A673 (cell line): ENCODE data around the gene RFTN1. TPM values are rescaled to one million over a fixed set of nuclear protein-coding genes. Genes with fewer than 3 reads are reported as not detected.
A peak's percentile ranks its signal among the peaks of the same experiment; 100 is the strongest.

Experiments
- BruUV-seq: library from RNA; stranded (reverse); fragments of 400-500 nt; replicated peaks from 2 replicates; lab custom pipeline; 2021; lab: Mats Ljungman, UMichigan
- CTCF ChIA-PET: fragments of 300-600 bp; sonication (Branson Sonifier 250); formaldehyde crosslinking; loops from one replicate; lab custom pipeline; 2022; ENCODE audit warnings: antibody characterized with exemption; lab: Charles Lee
- POLR2A ChIA-PET: fragments of 300-600 bp; sonication (Branson Sonifier 250); formaldehyde crosslinking; loops from one replicate; lab custom pipeline; 2022; ENCODE audit warnings: antibody characterized with exemption; ENCODE audit not compliant: low non-redundant PET; lab: Charles Lee
- DNase-seq: peaks from one replicate; pipeline ENCODE4 v3.0.0-alpha.2; 2015; ENCODE audit warnings: low spot score
- H3K27ac ChIP-seq: fragments of 200-600 bp; sonication (generic); 2 replicates; pipeline ENCODE4 v1.5.1; 2016; ENCODE audit warnings: mixed run types, low read depth, mild to moderate bottlenecking, mixed read lengths, antibody characterized with exemption, low read length; ENCODE audit not compliant: poor library complexity, severe bottlenecking
- H3K27me3 ChIP-seq: fragments of 200-600 bp; sonication (generic); replicated peaks from 2 replicates; pipeline ENCODE4 v1.6.1; 2017; ENCODE audit warnings: mixed run types, low read depth, mild to moderate bottlenecking, mixed read lengths, antibody characterized with exemption, low read length; ENCODE audit not compliant: insufficient read depth, poor library complexity
- H3K36me3 ChIP-seq: fragments of 200-600 bp; sonication (generic); 2 replicates; pipeline ENCODE4 v1.6.1; 2016; ENCODE audit warnings: mixed run types, mild to moderate bottlenecking, mixed read lengths, antibody characterized with exemption, low read length; ENCODE audit not compliant: insufficient read depth, poor library complexity, severe bottlenecking
- H3K4me1 ChIP-seq: fragments of 200-600 bp; sonication (generic); 2 replicates; pipeline ENCODE4 v1.6.1; 2017; ENCODE audit warnings: mixed run types, mild to moderate bottlenecking, mixed read lengths, antibody characterized with exemption, low read length; ENCODE audit not compliant: insufficient read depth, poor library complexity, severe bottlenecking
- H3K4me3 ChIP-seq: fragments of 200-600 bp; sonication (generic); 2 replicates; pipeline ENCODE4 v1.5.1; 2016; ENCODE audit warnings: low read depth, mixed run types, mild to moderate bottlenecking, mixed read lengths, low read length; ENCODE audit not compliant: poor library complexity, severe bottlenecking
- H3K9me3 ChIP-seq: fragments of 200-600 bp; sonication (generic); 2 replicates; pipeline ENCODE4 v1.6.1; 2016; ENCODE audit warnings: mixed run types, low read depth, mild to moderate bottlenecking, mixed read lengths, antibody characterized with exemption, low read length; ENCODE audit not compliant: poor library complexity, severe bottlenecking
- CTCF ChIP-seq: fragments of 300-800, 200-600 bp; sonication (generic); conservative IDR thresholded peaks from 2 replicates; pipeline ENCODE4 v1.5.1; 2017; ENCODE audit warnings: low read depth, mild to moderate bottlenecking, antibody characterized with exemption, low read length, moderate library complexity, mixed read lengths
- EZH2 ChIP-seq: fragments of 200-600 bp; sonication (generic); IDR thresholded peaks from 2 replicates; pipeline ENCODE4 v1.6.1; 2017; ENCODE audit warnings: borderline replicate concordance, low read depth, mild to moderate bottlenecking, mixed read lengths, antibody characterized with exemption, low read length; ENCODE audit not compliant: poor library complexity, severe bottlenecking
- intact Hi-C: fragments of 100-400 bp; cut with micrococcal nuclease; formaldehyde crosslinking; loops from one replicate; pipeline ENCODE4 v1.10.0; 2022; ENCODE audit not compliant: unreplicated experiment
- total RNA-seq: library from RNA; stranded (reverse); gene quantifications from 2 replicates; pipeline ENCODE4 v1.2.3, GENCODE V29; 2021

RFTN1 gene
- total RNA-seq, 1 experiment from 2014 or later, result 0.60 TPM

GRCh38 chr3:16419640-16420241 lies 93.8 kb downstream of the RFTN1 start:
- peak; percentile 31 for DNase-seq
- intact Hi-C loops, result no loop called here
- TF ChIP-seq CTCF (no peak), EZH2 (no peak)
- ChIA-PET POLR2A (no interaction called here), CTCF (no interaction called here)
- no peak overlapping the region for H3K4me3 ChIP-seq
- H3K4me1 ChIP-seq, result peaks cover 9% of the 10 kb centered on the region
- H3K27me3 ChIP-seq, result no peaks in the 10 kb centered on the region
- no peaks in the 10 kb centered on the region for H3K9me3 ChIP-seq
- no peak overlapping the region for H3K27ac ChIP-seq
- no TSS peak for BruUV-seq
- no peaks in the 10 kb centered on the region for H3K36me3 ChIP-seq

- Histone ChIP-seq H3K4me3 (no peak overlapping the region), H3K27me3 (no peaks in the 10 kb centered on the region), H3K36me3 (no peaks in the 10 kb centered on the region), H3K4me1 (peaks cover 9% of the 10 kb centered on the region), H3K27ac (no peak overlapping the region), H3K9me3 (no peaks in the 10 kb centered on the region)
- BruUV-seq, result no TSS peak
- DNase-seq, result no peak
- ChIA-PET POLR2A (interaction anchor here (0.7 kb wide), 1 partner anchor 256 kb away, joined by 3 read pairs; no protein-coding TSS in a partner anchor), CTCF (no interaction called here)
- intact Hi-C loops, result no loop called here
- TF ChIP-seq CTCF (no peak), EZH2 (no peak)
Observed at GRCh38 chr3:16417945-16418739, 95.4 kb downstream of the RFTN1 start.

- intact Hi-C loops, result no loop called here
- Histone ChIP-seq H3K9me3 (no peaks in the 10 kb centered on the region), H3K4me1 (peaks cover 9% of the 10 kb centered on the region), H3K27me3 (no peaks in the 10 kb centered on the region), H3K4me3 (no peak overlapping the region), H3K27ac (no peak overlapping the region), H3K36me3 (no peaks in the 10 kb centered on the region)
- TF ChIP-seq EZH2 (no peak), CTCF (no peak)
- ChIA-PET CTCF (interaction anchor here (0.6 kb wide), 1 partner anchor 783 kb away, joined by 3 read pairs; no protein-coding TSS in a partner anchor), POLR2A (interaction anchor here (0.7 kb wide), 1 partner anchor 1086 kb away, joined by 7 read pairs; no protein-coding TSS in a partner anchor)
- DNase-seq, result peak; percentile 28
- BruUV-seq, result no TSS peak
Observed at GRCh38 chr3:16415911-16416476, 97.5 kb downstream of the RFTN1 start.
